Measurements from ENCODE around the gene TRIM31.
A peak's percentile ranks its signal among the peaks of the same experiment; 100 is the strongest.

Gene TRIM31

GRCh38 chr6:30111266-30111856, 1.5 kb downstream of the TRIM31 start:
- no peak for DNase-seq

GRCh38 chr6:30104661-30105060, 8.2 kb downstream of the TRIM31 start:
- DNase-seq, result no peak

- DNase-seq, result no peak
Observed at GRCh38 chr6:30103872-30104179, 9.1 kb downstream of the TRIM31 start.

GRCh38 chr6:30102970-30103871, 9.7 kb downstream of the TRIM31 start:
- DNase-seq, result peak; percentile 52

GRCh38 chr6:30102414-30102969, 10.4 kb downstream of the TRIM31 start:
- DNase-seq, result no peak

GRCh38 chr6:30101444-30102413, 11.2 kb downstream of the TRIM31 start:
- no peak for DNase-seq

GRCh38 chr6:30100585-30101443, 12.1 kb downstream of the TRIM31 start:
- DNase-seq, result no peak

- no peak for DNase-seq
Observed at GRCh38 chr6:30100154-30100553, 12.7 kb downstream of the TRIM31 start.

GRCh38 chr6:30097902-30098768, 14.8 kb downstream of the TRIM31 start:
- DNase-seq, result no peak

- DNase-seq, result no peak
Observed at GRCh38 chr6:30096829-30097228, 16.1 kb downstream of the TRIM31 start.

GRCh38 chr6:30093951-30094661, 18.8 kb downstream of the TRIM31 start:
- DNase-seq, result no peak

- DNase-seq, result no peak
Observed at GRCh38 chr6:30092852-30093543, 19.9 kb downstream of the TRIM31 start.

- no peak for DNase-seq
Observed at GRCh38 chr6:30091577-30092381, 21.1 kb downstream of the TRIM31 start.

GRCh38 chr6:30087876-30088275, 25.0 kb downstream of the TRIM31 start:
- DNase-seq, result no peak

- no peak for DNase-seq
Observed at GRCh38 chr6:30077218-30077617, 35.7 kb downstream of the TRIM31 start.

- DNase-seq, result peak; percentile 54
Observed at GRCh38 chr6:30075790-30076732, 36.8 kb downstream of the TRIM31 start.

- no peak for DNase-seq
Observed at GRCh38 chr6:30075094-30075789, 37.6 kb downstream of the TRIM31 start, which contains the start of gene RNF39. TSS of gene RNF39 (minus strand) at chr6:30075769. CDS start at chr6:30075585, 184 bp downstream.

Data from NCI-H2171 (cell line).